NCI-H510A (cell line): ENCODE results near the gene IZUMO4.

ENCODE experiments used
- DNase-seq: peaks from one replicate; lab custom pipeline; 2025; lab: John Stamatoyannopoulos, UW

Gene IZUMO4

DNA sequence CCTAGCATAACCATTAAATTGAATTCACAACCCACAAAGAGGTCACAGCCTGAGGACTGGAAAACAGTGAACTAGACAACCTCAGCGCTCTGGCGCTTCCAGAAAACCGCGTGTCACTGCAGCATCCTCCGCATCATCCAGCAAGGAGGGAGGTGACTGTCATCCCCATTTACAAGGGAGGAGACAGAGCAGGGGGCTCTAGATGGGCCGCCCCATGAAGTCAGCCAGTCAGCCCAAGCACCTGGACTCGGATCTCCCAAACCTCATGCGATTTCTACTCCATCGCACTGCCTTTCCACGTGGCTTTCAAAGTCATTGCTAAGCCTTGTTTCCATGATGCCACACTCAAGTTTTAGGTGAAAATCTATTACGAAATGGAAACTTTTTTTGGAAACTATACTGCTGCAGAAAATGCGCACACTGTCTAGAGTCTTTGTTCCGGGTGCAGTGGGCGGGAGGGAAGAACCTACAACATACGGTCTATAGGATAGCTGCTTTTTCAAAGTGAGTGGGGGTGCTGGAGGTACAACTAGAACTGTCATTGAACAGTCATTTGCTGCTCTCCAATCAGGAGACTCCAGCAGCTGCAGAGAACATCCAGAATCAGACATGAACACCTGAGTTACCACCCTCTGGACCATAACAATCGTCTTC, 51.9 kb downstream of the IZUMO4 start:
- DNase-seq = no peak
